Mammary epithelial cell (primary cell): Measurements from ENCODE around the gene SLC6A4.

Experiments used
- CTCF ChIP-seq, 2 donors: IDR thresholded peaks in 1 of 2; conservative IDR thresholded peaks in 1 of 2; 2 replicates each; pipeline ENCODE4 v1.5.1; 2011 to 2012; ENCODE audit warnings: inconsistent platforms in 2 of 2, low read length in 2 of 2, mild to moderate bottlenecking in 2 of 2, control low read depth in 1 of 2, low read depth in 1 of 2; ENCODE audit not compliant: insufficient read depth in 1 of 2; ENCODE audit errors: extremely low read depth in 1 of 2
- EZH2 ChIP-seq: IDR thresholded peaks from 2 replicates; pipeline ENCODE4 v1.6.1; 2012; ENCODE audit warnings: low read length, inconsistent platforms, borderline replicate concordance

- no peak for TF ChIP-seq CTCF (conservative IDR thresholded peaks at IDR 0.05 in 1 of 2, IDR thresholded peaks at IDR 0.05 in 1 of 2; ENCODE audit: extremely low read depth in 1 of 2, insufficient read depth in 1 of 2, low read depth in 1 of 2, low read length in 2 of 2)
- TF ChIP-seq EZH2, result no peak
Observed at GRCh38 chr17:30222721-30223175, 12.7 kb downstream of the SLC6A4 start.
